Measurements from ENCODE around the gene EPHB1.

Gene EPHB1

GRCh38 chr3:135142530-135142929, 347.5 kb downstream of the EPHB1 start:
- DNase-seq = no peak

- no peak for DNase-seq
Measured at GRCh38 chr3:135143474-135143873, 348.4 kb downstream of the EPHB1 start.

- no peak for DNase-seq
Measured at GRCh38 chr3:135145581-135145980, 350.5 kb downstream of the EPHB1 start.

GRCh38 chr3:135147657-135148056, 352.6 kb downstream of the EPHB1 start:
- DNase-seq = no peak

- DNase-seq = no peak
Measured at GRCh38 chr3:135148398-135149020, 353.4 kb downstream of the EPHB1 start.

- no peak for DNase-seq
Measured at GRCh38 chr3:135149707-135150681, 354.9 kb downstream of the EPHB1 start.

- DNase-seq = no peak
Measured at GRCh38 chr3:135154186-135154585, 359.1 kb downstream of the EPHB1 start.

GRCh38 chr3:135155228-135155627, 360.2 kb downstream of the EPHB1 start:
- DNase-seq = no peak

GRCh38 chr3:135155791-135156190, 360.7 kb downstream of the EPHB1 start:
- no peak for DNase-seq

- no peak for DNase-seq
Measured at GRCh38 chr3:135157045-135157740, 362.1 kb downstream of the EPHB1 start.

GRCh38 chr3:135158520-135158919, 363.5 kb downstream of the EPHB1 start:
- no peak for DNase-seq

GRCh38 chr3:135159681-135160247, 364.7 kb downstream of the EPHB1 start:
- DNase-seq = no peak

GRCh38 chr3:135161425-135161824, 366.4 kb downstream of the EPHB1 start:
- DNase-seq = no peak

- no peak for DNase-seq
Measured at GRCh38 chr3:135163701-135164100, 368.6 kb downstream of the EPHB1 start.

- no peak for DNase-seq
Measured at GRCh38 chr3:135165260-135165659, 370.2 kb downstream of the EPHB1 start.

GRCh38 chr3:135166266-135166825, 371.3 kb downstream of the EPHB1 start:
- DNase-seq = no peak

GRCh38 chr3:135168822-135169221, 373.8 kb downstream of the EPHB1 start:
- DNase-seq = no peak

- no peak for DNase-seq
Measured at GRCh38 chr3:135169651-135170050, 374.6 kb downstream of the EPHB1 start.

- no peak for DNase-seq
Measured at GRCh38 chr3:135170732-135171131, 375.7 kb downstream of the EPHB1 start.

GRCh38 chr3:135172191-135172869, 377.3 kb downstream of the EPHB1 start:
- DNase-seq = no peak

- no peak for DNase-seq
Measured at GRCh38 chr3:135175728-135176277, 380.7 kb downstream of the EPHB1 start.

- no peak for DNase-seq
Measured at GRCh38 chr3:135176881-135177280, 381.8 kb downstream of the EPHB1 start.

Measured in activated CD8-positive, alpha-beta memory T cell treated with anti-CD3 and anti-CD28 coated beads for 24 hours (primary cell).